CD4-positive, alpha-beta T cell treated with Interleukin-6 for 4 hours (primary cell): ENCODE measurements around the gene WNT2B.
"Not testable (repeated sequence)": the region's sequence is repeated elsewhere in the genome, so short reads cannot be mapped to it uniquely, and the experiment has no call there.

Experiments used
- DNase-seq: peaks from one replicate; pipeline ENCODE4 v3.0.0-alpha.2; 2020; ENCODE audit warnings: mixed read lengths

WNT2B gene

DNA sequence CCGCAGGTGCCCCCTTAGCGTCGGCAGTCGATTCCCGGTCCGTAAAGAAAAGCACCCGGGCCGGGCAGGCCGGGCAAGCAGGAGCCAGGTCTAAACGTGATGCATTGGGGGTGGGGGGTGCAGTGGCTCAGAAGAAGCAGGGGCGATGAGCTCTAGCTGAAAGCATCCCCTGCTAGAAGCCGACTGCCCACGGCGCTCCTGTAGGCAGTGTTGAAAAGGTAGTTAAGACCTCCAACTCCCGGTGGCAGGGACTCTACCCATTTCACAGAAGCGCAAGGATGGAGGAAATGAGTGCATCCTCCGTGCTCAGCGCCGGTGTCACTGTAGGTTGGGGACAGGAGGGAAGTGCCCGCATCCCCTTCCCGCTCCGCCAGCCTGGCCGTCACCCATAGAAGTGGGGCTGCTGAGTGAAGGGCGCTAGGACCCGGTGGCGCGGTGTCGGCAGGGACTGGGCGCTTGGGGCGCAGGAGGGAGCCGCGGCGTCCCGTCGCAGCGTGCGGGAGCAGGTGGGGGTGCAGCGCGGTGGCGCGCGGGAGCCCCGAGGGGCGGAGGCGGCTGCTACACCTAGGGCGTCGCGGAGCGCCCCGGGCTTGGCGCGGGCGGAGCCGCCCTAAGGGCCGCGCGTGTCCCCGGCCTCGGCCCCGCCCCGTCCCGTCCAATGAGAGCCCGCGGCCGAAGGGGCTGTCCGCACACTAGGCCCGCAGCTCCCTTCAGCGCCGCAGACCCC lies at the start of gene WNT2B:
WNT2B (plus strand) TSS at position 688 of the 727 bp plus-strand sequence. CDS start 298 bp downstream, outside the sequence.
- DNase-seq: peak; percentile 61

DNA sequence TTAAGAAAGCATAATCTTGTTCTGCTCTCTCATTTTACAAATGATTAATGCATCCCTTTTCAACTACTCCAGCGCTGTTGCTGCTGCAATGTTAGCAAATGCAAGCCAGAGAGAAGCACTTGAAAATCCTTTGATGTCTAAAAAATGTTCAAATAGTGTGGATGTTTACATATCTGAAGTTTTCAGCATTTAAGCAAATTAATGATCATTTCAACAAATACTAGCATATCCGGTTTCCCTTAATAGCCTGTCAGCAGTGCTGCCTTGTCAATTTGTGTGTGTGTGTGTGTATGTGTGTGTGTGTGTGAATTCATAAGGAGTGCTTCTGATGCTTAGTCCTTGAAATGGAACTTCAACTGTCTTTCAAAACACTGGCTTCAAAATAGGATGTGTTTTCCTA lies 48.1 kb upstream of the WNT2B start:
- no peak for DNase-seq

DNA sequence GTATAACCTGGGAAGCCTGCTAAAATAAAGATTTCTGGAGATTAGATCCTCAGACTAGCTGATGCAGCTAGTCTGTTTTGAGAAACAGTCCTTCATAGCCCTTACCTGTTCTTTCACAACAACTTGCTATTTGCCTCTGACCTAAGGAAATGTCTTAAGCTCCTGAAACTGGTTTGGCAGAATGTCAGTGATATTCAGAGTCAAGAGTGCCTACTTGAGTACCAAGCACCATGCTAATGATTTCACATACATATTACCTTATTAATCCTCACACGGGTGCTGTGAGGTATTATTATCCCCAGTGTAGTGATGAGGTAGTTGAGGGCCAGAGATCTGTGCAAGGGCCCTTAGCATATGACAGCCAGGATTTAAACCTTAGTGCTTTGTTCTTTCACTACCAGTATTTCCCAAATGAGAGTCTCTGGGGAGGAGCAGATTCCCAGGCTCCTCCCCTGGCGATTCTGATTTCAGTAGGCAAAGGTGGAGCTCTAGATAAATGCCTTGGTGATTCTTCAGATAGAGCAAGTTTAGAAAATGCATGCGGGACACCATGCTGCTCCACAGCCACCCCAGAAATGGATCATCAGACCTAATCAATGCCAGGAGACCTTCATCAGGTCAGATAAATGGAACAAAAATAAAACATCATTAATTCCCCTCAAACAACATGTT lies 47.4 kb upstream of the WNT2B start:
- DNase-seq: no peak

DNA sequence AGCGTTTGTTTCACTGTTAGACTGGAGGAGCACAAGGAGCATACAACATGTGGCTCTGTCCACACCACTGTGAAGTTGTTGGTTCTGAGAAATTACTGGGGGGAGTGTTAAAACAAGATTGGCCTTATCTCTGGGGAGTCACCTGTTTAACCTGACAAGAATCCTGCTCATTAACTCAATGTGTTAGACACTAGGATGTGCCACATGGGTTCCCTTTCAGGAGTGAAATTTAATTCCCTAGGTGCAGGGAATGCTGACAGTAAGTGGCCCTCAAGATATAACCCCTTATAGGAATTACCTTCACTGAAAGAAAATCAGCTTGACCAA lies 45.8 kb upstream of the WNT2B start:
- DNase-seq: no peak

DNA sequence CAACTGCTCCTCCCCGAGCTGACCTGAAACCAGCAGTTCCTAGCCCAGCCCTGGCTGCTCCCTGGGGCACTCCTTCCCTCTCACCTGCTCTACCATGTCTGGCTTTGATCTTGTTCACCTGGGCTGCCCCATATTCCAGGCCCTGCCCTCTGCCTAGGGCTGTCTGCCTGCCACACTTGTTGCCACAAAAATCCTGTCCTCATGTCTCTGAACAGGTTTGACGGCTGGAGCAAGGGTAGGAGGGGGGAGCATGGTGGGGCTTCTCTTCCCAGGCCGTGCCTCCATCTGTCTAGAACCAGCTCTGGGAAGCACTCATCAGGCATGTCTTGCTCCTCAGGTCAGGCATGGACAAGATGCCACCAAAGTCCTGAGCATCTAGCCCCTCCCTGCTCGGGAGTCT lies 44.3 kb upstream of the WNT2B start:
- no peak for DNase-seq

DNA sequence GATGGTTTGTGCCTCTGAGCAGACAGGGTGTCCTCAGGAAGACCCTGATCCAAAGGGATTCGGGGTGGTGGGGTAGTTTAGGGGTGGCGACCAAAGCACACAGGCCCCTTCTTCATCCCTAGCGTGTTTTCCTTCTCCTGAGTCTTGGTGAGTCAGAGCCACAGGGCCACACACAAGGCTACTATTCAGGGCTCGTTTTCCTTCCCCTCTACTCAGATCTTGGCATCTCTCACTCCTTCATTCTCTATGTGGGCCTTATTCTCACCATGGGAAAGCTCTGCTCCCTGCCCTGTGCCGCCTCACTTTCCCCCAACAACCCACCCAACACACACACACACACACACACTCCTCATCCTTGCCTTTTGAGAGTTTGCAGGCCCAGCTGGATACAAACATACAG lies 43.6 kb upstream of the WNT2B start:
- no peak for DNase-seq

DNA sequence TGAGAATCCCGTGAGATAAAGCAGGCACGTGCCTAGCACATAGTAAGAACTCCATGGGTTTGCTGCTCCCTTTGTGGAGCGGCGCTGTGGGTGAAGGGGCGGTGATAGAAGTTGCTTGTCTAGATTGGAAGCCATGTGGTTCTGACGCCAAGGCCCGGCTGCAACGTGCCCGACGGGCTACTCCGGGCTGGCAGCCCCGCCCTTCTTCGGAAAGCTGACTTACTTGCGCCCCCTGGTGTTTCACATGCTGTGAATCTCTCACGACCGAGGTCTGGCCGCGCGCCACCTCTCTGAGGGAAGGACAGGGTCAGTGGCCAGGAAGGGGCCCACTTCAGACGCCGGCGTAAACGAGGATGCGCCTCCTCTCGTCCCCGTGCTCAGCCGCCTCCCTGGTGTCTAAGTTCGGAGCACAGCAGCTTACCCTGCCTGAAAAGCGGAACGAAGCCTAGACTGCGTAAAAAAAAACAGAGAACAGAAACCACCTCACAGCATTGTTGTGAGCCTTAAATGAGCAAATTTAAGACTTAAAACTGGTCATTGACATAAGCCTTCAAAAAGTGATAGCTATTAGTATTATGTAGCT lies 42.6 kb upstream of the WNT2B start:
- DNase-seq: peak; percentile 90

DNA sequence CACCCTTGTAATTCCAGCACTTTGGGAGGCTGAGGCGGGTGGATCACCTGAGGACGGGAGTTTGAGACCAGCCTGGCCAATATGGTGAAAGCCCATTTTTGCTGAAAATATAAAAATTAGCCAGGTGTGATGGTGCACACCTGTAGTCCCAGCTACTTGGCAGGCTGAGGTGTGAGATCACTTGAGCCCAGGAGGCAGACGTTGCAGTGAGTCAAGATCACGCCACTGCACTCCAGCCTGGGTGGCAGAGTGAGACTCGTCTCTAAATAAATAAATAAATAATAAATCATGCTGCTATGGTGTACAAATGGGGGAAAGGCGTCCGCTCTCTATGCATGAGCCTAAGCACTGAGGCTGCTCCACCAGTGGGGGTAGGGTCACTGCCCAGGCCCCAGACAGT lies 38.4 kb upstream of the WNT2B start:
- not testable (repeated sequence) for DNase-seq

DNA sequence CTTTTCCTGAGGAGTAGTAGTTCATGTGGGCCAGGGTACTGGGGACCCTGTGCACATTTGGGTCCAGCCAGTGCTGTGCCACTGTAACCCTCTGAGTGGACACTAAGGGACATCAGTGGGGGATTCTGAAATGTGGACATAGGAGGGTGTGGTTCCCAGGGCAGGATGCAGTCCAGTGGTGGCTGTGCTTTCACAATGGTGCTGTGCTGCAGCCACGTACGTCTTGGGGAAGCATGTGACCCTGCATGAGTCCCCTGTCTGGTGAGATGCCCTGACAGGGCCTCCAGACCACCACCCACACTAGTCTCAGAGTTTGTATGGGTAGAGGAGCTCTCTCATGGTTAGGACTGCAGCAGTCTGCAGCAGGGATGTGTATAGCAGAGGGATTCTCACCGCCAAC lies 37.8 kb upstream of the WNT2B start:
- no peak for DNase-seq

DNA sequence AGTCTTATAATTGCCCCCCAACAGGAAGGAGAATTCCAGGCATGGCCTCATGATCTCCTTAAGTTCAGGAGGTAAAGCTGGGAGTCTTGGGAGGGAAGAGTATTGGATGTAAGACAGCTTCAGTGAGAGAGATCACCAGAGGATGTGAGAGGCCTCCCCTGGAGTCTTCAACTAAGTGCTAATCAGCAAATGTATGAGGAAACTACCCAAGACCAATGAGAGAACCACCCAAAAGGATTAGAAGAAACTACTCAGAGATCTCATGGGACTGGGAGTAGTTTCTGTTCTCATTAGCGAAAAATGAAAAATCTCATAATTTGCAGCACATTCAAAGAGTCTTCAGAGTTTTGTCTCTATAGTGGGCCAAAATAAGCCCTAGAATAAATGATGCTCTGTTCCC lies 36.6 kb upstream of the WNT2B start:
- no peak for DNase-seq

DNA sequence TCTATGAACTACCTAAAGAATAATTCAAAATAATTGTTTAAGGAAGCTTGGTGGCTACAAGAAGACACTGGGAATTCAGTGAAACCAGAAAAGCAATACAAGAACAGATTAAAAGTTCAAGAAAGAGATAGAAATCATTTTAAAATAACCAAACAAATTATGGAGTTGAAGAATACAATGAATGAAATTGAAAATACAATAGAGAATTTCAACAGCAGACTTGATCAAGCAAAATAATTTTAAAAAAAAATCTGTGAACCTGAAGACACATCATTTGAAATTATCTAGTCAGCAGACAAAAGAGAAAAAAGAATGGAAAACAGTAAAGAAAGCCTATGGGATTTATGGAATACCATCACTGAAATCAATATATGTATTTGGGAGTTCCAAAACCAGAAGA lies 31.2 kb upstream of the WNT2B start:
- DNase-seq: no peak

DNA sequence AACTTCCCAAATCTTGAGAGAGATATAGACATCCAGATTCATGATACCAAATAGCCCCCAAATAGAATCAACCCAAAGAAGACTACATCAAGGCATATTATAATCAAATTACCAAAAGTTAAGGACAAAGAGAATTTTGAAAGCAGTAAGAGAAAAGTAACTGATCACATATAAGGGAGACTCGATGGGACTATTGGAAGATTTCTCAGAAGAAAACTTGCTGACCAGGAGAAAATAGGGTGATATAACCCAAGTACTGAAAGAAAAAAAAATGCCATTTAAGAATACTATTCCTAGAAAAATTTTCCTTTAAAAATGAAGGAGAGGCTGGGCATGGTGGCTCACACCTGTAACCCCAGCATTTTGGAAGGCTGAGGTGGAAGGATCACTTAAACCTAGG lies 30.5 kb upstream of the WNT2B start:
- DNase-seq: no peak

DNA sequence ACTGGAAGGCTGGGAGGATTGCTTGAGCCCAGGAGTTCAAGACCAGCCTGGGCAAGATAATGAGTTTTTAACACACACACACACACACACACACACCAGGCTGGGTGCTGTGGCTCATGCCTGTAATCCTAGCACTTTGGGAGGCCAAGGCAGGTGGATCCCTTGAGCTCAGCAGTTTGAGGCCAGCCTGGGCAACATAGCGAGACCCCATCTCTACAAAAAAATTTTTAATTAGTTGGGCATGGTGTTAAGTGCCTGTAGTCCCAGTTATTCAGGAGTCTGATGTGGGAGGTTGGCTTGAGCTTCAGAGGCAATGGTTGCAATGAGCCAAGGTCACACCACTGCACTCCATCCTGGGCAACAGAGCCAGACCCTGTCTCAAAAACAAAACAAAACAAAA lies 22.7 kb upstream of the WNT2B start:
- DNase-seq: not testable (repeated sequence)

DNA sequence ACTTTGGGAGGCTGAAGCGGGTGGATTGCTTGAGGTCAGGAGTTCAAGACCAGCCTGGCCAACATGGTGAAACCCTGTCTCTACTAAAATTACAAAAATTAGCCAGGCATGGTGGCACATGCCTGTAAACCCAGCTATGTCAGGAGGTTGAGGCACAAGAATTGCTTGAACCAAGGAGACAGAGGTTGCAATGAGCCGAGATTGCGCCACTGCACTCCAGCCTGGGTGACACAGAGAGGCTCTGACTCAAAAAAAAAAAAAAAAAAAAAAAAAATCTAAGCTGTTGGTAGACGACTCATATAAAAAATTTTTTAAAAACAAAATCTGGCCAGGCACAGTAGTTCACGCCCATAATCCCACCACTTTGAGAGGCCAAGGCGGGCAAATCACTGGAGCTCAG lies 21.1 kb upstream of the WNT2B start:
- DNase-seq: not testable (repeated sequence)

DNA sequence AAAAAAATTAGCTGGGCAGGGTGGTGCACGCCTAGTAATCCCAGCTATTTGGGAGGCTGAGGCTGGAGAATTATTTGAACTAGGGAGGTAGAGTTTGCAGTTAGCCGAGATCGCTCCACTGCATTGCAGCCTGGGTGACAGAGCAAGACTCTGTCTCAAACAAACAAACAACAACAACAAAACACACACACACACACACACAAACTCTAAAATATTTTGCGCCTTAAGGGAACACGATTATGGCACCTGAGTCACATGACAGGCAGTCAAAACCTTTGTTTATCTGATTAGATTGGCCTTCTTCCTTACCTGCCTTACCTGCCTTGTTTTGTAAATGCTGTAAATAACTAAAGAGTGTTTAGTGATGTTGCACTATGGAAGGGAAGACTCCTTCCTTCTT lies 20.6 kb upstream of the WNT2B start:
- no peak for DNase-seq

DNA sequence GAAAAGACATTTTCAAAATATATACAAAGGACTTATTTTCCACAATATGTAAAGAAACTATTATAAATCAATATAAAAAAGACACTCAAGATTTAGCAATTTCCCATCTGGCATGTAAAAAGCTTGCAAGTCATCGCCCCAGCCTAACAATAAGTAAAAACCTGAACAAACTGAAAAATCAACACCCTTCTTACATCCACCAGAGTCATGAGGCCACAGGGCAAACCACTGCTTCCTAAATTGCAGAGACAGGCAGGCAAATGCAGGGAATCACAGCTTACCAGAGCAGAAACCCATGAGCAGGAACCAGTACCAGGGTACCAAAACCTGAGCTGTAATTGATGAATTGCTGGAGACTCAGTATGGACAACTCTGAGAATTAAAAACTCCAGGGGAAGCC lies 16.7 kb upstream of the WNT2B start:
- no peak for DNase-seq

DNA sequence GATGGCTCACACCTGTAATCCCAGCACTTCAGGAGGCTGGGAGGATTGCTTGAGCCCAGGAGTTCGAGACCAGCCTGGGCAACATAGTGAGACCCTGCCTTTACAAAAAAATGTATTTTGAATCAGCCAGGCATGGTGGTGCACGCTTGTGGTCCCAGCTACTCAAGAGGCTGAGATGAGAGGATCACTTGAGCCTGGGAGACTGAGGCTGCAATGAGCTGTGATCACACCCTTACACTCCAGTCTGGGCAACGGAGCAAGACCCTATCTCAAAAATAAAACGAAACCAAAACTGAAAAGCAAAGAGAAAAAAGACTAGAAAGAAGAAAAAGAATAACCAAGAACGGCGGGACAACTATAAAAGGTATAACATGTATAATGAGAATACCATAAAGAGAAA lies 15.4 kb upstream of the WNT2B start:
- DNase-seq: no peak

DNA sequence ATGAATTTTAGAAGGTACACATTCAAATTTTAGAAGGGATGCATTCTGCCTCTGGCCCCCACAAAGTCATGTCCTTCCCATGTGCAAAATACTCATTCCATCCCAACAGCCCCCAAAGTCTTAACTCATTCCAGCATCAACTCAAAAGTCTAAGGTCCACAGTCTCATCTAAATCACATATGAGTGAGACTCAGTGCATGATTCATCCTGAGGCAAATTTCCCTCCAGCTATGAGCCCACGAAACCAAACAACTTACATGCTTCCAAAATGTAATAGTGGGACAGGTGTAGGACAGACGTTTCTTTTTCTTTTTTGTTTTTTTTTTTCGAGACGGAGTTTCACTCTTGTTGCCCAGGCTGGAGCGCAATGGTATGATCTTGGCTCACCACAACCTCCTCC lies 12.5 kb upstream of the WNT2B start:
- no peak for DNase-seq

DNA sequence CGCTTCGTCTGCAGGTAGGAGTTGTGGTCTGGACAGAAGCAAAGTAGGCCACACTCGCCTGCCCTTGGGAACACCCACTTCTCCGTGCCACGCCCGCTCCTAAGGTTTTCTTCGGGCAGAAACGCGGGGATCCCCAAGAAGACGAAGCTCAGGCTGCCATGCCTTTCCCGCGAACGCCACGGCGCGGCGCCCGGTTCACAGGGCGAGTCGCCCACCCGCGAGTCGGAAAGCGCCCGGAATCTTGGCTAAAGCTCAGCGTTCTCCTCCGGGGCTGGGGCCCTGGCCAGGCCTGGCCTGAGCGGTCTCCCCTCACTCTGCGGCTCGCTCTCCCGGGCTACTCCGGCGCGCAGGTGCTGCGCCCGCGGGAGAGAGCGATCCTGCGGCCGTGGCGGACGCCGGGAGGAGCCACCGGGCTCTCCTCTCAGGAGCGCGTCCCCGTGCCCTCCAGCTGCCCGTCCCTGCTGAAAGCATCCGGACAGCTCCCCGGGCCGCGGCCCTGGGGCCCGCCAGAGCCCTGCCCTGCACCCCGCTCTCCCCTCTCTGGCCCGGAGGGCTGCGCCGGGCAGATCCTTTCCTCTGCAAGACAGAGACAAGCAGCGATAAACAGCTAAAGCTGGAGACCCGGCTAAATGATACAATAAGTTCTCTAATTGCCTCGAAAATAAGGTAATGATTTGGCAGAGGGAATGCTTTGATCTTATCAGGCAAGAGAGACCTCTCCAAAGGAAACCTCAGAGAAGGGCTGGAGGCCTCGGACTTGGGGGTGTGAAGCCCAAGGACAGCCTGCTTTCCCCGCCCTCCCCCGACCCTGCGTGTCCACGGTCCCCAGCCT lies 6.7 kb upstream of the WNT2B start:
- peak; percentile 63 for DNase-seq

DNA sequence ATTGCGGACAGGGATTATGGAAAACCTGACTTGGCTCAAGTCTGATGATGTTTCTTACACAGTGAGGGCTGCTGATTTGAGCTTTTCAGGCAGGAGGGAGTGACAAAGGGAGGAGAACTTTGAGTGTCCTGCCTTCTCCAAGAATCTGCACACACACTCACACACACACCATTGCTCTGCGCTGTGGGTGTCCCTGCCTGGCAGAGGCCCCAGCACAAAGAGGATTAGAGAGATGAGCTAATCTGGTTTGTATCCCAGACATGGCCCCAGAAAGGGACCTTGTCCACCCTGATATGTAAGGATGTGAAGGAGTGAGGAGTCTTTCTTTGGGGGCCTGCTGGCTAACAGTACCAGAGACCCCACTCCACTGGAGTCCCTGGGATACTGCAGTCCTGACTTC lies 5.9 kb upstream of the WNT2B start:
- DNase-seq: no peak

DNA sequence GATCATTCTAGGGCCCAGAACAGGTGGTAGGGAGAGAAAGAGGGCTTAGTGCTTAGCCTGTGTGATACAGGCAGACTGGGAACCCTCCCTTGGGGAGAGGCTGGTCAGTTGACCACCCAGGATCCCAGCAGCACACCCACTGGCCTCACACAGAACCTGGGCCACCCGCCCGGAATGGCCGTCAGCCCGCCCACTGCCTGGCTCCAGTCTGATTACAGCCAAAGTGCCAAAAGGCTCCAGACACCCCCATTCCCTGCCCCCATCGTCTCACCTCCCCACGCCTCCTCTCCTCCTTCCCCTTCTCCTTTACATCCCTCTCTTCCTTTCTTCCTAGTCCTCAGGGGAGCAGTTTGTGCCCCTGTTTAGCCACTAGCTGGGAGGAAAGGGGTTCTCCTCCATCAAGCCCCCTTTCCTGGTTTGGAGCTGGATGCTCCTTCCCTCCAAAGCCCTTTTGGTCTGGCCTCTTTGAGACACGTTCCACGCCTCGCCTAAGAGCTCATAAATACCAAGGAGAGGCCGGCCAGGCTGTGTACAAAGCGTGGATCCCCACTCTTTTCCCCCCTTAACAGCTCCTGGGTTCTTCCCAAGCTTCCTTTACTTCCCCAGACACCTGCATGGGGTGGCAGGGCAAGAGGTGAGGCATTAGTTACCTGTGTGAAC lies 4.6 kb upstream of the WNT2B start:
- no peak for DNase-seq

DNA sequence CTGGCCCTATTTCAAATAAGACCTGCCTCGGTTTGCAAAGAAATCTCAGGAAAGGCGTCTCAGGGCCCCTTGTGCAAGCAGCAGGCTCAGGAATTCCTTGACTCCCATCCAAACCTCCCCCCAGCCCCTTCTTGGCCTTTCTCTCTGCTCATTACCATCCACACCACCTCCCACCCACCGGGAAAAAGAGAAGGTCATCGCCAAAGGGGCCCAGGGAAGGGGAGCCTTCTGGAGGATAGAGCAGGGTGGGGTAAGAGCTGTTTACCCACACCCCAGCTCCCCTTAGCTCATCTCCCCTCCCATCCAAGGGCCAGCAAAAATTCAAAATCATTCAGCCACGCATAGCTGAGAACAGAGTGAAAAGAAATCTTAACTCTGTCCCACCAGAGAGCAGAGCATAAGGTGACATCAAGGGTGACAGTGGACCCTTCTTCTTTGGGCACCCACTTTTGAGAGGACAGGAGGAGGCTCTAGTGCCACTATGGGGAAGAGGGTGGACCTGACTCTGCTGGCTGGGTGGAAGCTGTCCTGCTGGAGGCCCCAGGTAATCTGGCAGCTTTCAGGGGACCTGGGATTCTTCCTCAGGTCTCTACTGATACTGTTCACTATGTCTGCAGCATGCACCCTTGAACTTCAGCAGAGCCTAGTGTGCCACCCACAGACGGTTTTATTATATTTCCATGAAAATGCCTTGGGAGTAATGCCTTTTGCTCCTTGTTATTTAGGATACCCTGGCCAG lies 3.9 kb upstream of the WNT2B start:
- no peak for DNase-seq
